GM10847 (cell line): ENCODE data around the gene ANKRD27.

Experiments
- POLR2A ChIP-seq: IDR thresholded peaks from 2 replicates; pipeline ENCODE4 v1.6.1; 2011; ENCODE audit not compliant: insufficient read length; ENCODE audit errors: extremely low read depth

The ANKRD27 gene

GRCh38 chr19:32619051-32619685 is 55.8 kb downstream of the ANKRD27 start:
- no peak for TF ChIP-seq POLR2A

DNA sequence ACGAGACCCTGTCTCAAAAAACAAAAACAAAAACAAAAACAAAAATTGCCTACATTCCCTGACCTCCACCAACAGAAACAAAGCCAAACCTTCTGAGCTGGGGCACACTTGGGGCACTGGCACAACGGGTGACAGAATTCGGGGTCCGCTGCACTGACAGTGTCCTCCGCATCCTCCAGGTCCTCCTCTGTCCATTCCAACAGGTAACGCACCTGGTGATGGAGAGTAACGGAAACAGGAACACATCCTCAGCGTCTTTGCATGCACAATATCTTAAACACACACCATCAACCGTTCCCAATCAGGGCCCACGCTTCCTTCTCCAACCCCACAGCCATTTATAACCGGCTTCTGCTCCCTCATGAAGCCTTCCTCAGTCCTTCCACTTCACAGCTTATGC is 59.4 kb downstream of the ANKRD27 start:
- no peak for TF ChIP-seq POLR2A

DNA sequence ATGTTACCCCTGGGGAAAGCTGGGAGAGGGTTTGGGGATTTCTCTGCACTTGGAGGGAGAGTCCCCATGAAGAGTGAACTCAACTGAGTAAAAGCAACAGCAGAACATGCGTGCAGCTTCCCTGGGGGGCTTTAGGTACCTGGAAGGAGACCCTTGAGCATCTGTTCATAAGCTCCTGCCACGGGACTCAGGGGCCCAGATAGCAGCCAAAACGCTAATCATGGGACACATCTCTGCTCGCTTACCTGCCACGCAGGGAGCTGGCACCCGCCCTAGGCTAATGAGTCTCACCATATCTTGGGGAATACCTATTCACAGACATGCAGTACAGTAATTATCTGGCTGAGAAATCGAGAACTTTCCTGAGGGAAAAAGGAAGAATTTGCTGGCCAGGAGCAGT is 60.1 kb downstream of the ANKRD27 start:
- no peak for TF ChIP-seq POLR2A

DNA sequence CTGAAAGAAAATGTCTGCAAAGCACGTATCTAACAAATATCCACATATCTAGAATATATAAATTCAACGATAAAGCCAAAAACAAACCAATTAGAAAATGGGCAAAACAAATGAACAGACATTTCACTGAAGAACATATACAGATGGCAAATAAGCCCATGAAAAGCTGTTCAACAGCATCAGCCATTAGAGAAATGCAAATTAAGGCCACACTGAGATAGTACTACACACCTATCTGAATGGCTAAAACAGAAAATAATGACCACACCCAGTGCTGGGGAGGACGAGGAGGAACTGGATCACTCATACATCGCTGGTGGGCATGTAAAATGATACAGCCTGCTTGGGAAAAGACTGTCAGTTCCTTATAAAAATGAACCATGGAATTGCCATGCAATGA is 62.0 kb downstream of the ANKRD27 start:
- no peak for TF ChIP-seq POLR2A

- no peak for TF ChIP-seq POLR2A
These were observed 63.8 kb downstream of the ANKRD27 start for GRCh38 chr19:32611161-32611560.

DNA sequence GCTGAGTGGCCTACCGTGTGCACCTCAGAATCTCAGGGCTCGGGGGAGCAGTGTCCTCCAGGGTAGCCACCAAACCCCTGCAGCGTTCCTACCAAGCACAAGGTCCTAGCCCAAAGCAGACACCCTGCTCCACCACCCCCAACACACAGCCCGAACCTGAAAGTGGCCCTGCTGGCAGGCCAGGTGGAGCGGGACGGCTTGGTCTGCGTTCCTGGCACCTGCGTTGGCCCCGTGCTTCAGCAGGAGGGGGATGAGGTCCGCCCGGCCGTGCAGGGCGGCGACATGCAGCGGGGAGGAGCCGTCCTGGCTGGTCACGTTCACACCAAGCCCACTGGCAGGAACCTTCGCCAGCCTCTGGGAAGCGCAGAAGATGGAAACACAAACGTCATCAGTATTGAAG is 67.5 kb downstream of the ANKRD27 start:
- no peak for TF ChIP-seq POLR2A

- no peak for TF ChIP-seq POLR2A
These were observed 68.7 kb downstream of the ANKRD27 start for GRCh38 chr19:32606289-32606688.

DNA sequence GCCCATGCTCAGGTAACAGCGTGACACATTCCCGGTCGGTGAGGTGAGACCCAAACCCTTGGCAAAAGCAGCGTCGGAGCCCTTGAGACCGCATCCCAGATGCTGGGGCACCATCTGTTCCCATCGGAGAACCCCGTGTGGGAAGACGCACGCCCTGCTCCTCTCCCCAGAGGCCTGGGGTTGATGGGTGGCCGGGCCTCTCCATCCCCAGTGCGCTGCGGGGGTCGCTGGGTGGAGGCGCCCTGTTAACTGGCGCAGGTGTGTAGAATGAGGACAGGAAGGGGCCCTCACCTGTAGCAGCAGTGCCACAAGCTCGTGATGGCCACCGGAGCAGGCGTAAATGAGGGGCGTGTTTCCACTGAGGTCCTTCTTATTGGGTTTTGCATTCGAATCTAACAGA is 69.4 kb downstream of the ANKRD27 start:
- no peak for TF ChIP-seq POLR2A

- TF ChIP-seq POLR2A: no peak
These were observed 71.0 kb downstream of the ANKRD27 start for GRCh38 chr19:32603961-32604360.

DNA sequence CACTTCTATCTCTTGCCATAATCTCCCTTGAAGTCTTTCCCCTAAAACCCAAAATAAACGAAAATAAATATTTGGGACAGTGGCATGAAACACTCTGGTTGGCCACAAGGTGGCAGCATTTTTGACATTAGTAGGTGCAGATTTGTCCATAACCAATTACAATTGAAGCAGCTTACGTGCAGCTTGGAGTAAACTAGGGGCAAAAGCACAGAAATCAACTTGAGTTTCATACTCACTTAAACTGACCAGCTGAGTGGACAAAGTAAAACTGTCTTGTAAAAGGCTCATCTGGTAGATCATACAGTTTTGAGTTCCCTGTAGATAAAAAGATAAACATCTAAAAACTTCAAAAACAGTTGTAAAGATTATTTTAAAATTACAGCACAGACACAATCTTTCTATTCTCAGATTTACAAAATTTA is 75.2 kb downstream of the ANKRD27 start:
- no peak for TF ChIP-seq POLR2A

DNA sequence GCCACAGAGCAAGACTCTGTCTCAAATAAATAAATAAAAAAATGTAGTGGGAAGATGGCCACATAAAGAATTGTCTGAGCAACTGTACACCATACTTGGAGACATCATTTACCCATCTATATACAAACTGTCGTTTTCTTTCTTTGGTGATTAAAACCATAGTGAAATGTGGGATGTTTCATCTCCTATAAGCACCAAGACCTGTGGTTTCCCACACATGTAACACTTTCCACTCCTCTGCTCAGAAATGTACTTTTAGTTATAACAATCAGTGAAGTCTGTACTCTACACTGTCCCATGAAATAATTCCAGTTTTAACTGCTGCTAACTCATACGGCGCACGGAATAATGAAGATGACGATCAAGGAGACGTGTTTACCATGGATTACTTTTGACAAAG is 75.7 kb downstream of the ANKRD27 start:
- no peak for TF ChIP-seq POLR2A

DNA sequence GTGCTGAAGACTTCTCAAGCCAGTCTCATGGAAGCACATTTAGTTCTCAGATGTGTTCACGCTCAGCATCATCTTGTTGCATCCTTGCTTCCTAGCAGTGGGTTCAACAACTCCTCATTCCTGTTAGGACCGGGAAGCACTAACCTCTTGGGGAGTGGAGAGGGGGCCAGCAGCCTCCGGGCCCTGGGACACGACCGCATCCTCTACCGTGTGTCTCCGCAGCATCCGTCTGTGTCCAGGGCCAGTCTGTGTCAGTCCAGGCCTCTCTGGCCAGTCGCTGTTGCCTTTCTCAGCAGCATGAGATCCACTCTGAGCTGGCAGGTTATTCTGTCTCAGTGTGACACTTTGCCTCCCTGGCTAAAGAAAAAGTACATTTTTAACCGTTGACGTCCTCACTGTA is 77.0 kb downstream of the ANKRD27 start:
- no peak for TF ChIP-seq POLR2A

GRCh38 chr19:32595491-32595890 is 79.5 kb downstream of the ANKRD27 start:
- TF ChIP-seq POLR2A: no peak

GRCh38 chr19:32594021-32594420 is 81.0 kb downstream of the ANKRD27 start:
- TF ChIP-seq POLR2A: no peak

GRCh38 chr19:32581705-32582179 is 93.2 kb downstream of the ANKRD27 start:
- TF ChIP-seq POLR2A: no peak

DNA sequence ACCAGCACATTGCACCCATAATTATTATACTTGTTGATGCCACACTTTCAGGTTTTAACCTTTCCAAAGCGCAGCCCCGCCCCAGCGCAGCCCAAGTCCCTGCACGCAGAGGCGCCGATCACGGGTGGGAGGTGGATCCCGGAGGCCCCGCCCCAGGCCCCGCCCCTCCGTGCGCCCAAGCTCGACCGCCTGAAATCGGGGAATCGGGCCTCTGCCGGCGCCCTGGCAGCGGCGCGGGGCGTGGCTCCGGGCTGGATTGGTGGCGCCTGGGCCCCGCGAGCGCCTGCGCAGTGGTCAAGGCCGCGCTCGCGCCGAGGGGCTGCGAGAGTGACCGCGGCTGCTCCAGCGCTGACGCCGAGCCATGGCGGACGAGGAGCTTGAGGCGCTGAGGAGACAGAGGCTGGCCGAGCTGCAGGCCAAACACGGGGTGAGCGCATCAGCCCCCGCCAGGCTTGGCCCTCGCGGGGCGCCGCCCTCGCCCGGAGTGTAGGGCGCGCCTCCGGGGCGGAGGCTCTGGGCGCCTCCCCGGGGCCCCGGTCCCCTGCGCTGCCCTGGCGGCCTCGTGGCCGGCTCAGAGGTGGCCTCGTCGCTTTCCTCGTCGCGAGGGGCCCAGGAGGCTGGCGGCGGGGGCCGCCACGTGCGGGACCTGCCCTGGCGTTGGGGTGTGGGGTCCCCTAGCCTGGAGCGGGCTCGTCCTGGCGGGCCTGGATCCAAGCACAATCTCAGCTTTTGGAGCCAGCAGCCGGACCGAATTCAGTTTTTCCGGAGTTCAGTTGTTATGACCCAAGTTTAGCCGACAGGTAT is 93.9 kb downstream of the ANKRD27 start, which contains the start of gene PDCD5:
Gene PDCD5, plus strand, starts transcription at position 290 of the 804 bp plus-strand sequence. Its CDS starts 72 bp downstream, at position 362.
- TF ChIP-seq POLR2A: peak; percentile 88
